ENCODE results near the gene PRMT2.

DNA sequence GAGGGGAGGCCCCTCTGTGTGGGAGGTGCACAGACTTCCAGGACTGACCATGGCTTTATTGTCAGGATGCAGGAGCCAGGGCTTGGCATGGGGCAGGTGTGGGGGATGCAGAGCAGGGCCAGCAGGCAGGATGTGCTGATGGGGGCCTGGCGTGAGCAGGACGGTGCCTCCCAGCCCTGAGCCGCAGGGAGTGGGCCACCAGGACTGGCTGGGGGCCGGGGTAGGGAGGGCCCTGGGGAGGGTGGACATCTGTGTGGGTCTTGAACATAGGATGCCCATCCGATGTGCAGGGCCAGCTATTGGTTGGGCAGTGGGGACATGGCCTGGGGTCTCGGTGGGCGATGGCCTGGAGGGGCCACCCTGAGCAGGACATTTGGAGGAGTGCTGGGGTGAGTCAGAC, 15.6 kb downstream of the PRMT2 start:
- TF ChIP-seq ZNF274 (IDR thresholded peaks at IDR 0.05; ENCODE audit: low read depth, low read length) (no peak), SUZ12 (IDR thresholded peaks at IDR 0.05; ENCODE audit: extremely low read depth, insufficient read depth, insufficient read length) (no peak), YY1 (IDR thresholded peaks at IDR 0.05; ENCODE audit: insufficient read depth, insufficient read length) (no peak)
